ENCODE measurements around the gene KCNIP1.

KCNIP1 gene

GRCh38 chr5:170601619-170602018 is 97.8 kb downstream of the KCNIP1 start:
- DNase-seq (ENCODE audit: low read depth): no peak
- H3K4me3 ChIP-seq (ENCODE audit: control insufficient read depth, low read depth, low read length): no peak overlapping the region
- TF ChIP-seq, protein P1, sequence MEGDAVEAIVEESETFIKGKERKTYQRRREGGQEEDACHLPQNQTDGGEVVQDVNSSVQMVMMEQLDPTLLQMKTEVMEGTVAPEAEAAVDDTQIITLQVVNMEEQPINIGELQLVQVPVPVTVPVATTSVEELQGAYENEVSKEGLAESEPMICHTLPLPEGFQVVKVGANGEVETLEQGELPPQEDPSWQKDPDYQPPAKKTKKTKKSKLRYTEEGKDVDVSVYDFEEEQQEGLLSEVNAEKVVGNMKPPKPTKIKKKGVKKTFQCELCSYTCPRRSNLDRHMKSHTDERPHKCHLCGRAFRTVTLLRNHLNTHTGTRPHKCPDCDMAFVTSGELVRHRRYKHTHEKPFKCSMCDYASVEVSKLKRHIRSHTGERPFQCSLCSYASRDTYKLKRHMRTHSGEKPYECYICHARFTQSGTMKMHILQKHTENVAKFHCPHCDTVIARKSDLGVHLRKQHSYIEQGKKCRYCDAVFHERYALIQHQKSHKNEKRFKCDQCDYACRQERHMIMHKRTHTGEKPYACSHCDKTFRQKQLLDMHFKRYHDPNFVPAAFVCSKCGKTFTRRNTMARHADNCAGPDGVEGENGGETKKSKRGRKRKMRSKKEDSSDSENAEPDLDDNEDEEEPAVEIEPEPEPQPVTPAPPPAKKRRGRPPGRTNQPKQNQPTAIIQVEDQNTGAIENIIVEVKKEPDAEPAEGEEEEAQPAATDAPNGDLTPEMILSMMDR (conservative IDR thresholded peaks at IDR 0.05; ENCODE audit: control insufficient read depth, insufficient read depth, low read depth, low read length): no peak

GRCh38 chr5:170603109-170603508 is 99.3 kb downstream of the KCNIP1 start:
- no peak for DNase-seq (ENCODE audit: low read depth)
- TF ChIP-seq, protein P1 (conservative IDR thresholded peaks at IDR 0.05; ENCODE audit: control insufficient read depth, insufficient read depth, low read depth, low read length): no peak
- H3K4me3 ChIP-seq (ENCODE audit: control insufficient read depth, low read depth, low read length): no peak overlapping the region

DNA sequence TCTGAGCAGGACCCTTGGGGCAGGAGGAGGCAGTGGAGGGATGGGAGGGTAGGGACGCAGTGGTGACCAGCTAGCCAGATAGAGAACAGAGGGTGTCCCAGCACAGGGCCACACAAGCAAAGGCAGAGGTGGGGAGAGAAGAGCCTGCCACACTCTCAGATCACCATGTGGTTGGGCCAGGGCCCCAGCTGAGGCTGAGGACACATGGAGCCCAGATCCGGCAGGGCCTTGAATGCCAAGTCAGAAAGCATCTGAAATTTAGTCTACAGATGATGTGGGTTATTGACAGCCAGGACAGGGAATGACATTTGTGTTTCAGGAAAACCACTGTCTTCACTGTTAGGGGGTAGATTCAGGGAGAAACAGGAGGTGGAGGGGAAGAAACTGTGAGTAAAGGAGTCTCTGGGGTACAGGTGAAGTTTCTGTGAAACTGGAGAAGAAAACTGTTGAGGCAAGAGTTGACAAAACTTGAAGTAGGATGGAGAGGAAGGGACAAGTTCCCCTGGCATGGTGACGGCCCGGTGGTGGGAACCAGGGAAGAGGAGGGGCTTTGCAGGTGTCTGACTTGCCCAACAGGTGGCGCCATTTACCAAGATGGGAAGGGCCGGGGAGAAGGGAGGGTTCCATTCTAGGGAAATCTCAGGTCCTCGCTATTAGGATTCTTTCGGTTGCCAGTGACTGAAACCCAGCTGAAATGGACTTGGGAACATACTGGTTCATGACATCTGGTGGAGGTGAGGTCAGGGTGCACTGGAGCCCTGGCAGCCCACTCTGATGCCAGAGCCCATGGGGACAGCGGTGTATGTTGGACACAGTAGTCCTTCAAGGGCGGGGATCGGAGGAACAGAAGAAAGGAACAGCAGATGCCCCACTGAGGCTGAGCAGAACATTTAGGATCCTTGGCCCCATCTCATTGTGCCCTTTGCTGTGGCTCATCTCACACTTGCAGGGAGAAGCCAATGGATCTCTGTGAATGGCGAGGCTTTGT is 100.1 kb downstream of the KCNIP1 start:
- TF ChIP-seq, protein P1 (conservative IDR thresholded peaks at IDR 0.05; ENCODE audit: control insufficient read depth, insufficient read depth, low read depth, low read length): peak; percentile 70

DNA sequence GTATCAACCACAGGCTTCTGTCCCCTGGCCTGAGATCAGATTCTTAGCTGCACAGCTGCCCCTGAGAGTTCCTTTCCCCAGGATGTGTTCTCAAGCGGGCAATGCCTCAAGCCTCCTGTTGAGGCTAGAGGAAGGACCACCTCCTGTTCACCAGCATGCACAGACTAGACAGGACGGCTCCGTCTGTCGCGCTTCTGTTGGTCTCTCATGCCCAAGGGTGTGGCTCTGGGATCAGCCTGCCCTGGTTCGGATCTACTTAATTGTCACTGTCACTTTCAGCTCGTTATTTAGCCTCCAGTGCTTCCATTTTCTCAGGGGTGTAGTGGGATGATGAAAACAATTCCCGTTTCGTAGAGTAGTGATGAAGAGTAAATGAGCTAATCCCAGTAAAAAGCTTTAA is 103.1 kb downstream of the KCNIP1 start:
- TF ChIP-seq, protein P1 (conservative IDR thresholded peaks at IDR 0.05; ENCODE audit: control insufficient read depth, insufficient read depth, low read depth, low read length): no peak
- H3K4me3 ChIP-seq (ENCODE audit: control insufficient read depth, low read depth, low read length): no peak overlapping the region
- no peak for DNase-seq (ENCODE audit: low read depth)

More for the DNA sequence above, 100.1 kb downstream of the KCNIP1 start:
- peak; percentile 49 for DNase-seq (ENCODE audit: low read depth)
- no peak overlapping the region for H3K4me3 ChIP-seq (ENCODE audit: control insufficient read depth, low read depth, low read length)

- DNase-seq (ENCODE audit: low read depth): no peak
- no peak overlapping the region for H3K4me3 ChIP-seq (ENCODE audit: control insufficient read depth, low read depth, low read length)
- TF ChIP-seq, protein P1 (conservative IDR thresholded peaks at IDR 0.05; ENCODE audit: control insufficient read depth, insufficient read depth, low read depth, low read length): no peak
These were observed 107.8 kb downstream of the KCNIP1 start for GRCh38 chr5:170611449-170612090.

- no peak for DNase-seq (ENCODE audit: low read depth)
- TF ChIP-seq, protein P1 (conservative IDR thresholded peaks at IDR 0.05; ENCODE audit: control insufficient read depth, insufficient read depth, low read depth, low read length): no peak
- no peak overlapping the region for H3K4me3 ChIP-seq (ENCODE audit: control insufficient read depth, low read depth, low read length)
These were observed 108.4 kb downstream of the KCNIP1 start for GRCh38 chr5:170612256-170612678.
